SKM-1 treated with dmso at 0.1 percent for 144 hours (cell line): Measurements from ENCODE around the gene ADAM15.
A peak's percentile ranks its signal among the peaks of the same experiment; 100 is the strongest.

Experiments
- DNase-seq: peaks from one replicate; lab custom pipeline; 2025; ENCODE audit not compliant: unreplicated experiment; lab: John Stamatoyannopoulos, UW

Gene ADAM15

GRCh38 chr1:155049651-155050559, 1.2 kb upstream of the ADAM15 start:
- no peak for DNase-seq

- no peak for DNase-seq
Observed at GRCh38 chr1:155051342-155051776, 243 bp downstream of the ADAM15 start.

GRCh38 chr1:155051777-155052398, 772 bp downstream of the ADAM15 start:
- DNase-seq: peak; percentile 32

GRCh38 chr1:155052439-155053395, 1.6 kb downstream of the ADAM15 start:
- DNase-seq: peak; percentile 34

- DNase-seq: no peak
Observed at GRCh38 chr1:155053531-155054105, 2.5 kb downstream of the ADAM15 start.

- DNase-seq: no peak
Observed at GRCh38 chr1:155057104-155057503, 6.0 kb downstream of the ADAM15 start.

- no peak for DNase-seq
Observed at GRCh38 chr1:155057788-155058211, 6.7 kb downstream of the ADAM15 start.

- no peak for DNase-seq
Observed at GRCh38 chr1:155060736-155061135, 9.6 kb downstream of the ADAM15 start.

GRCh38 chr1:155061381-155062150, 10.4 kb downstream of the ADAM15 start:
- peak; percentile 86 for DNase-seq

GRCh38 chr1:155062151-155062686, 11.1 kb downstream of the ADAM15 start:
- DNase-seq: no peak

GRCh38 chr1:155062702-155063411, 11.7 kb downstream of the ADAM15 start:
- DNase-seq: no peak

- DNase-seq: peak; percentile 99
Observed at GRCh38 chr1:155063550-155064110, 12.5 kb downstream of the ADAM15 start, which contains the start of gene EFNA4. Gene EFNA4 (plus strand): TSS chr1:155063740. CDS start chr1:155063824, 84 bp downstream.

- no peak for DNase-seq
Observed at GRCh38 chr1:155064111-155064831, 13.2 kb downstream of the ADAM15 start.

- no peak for DNase-seq
Observed at GRCh38 chr1:155064832-155065429, 13.8 kb downstream of the ADAM15 start.

GRCh38 chr1:155066777-155067176, 15.7 kb downstream of the ADAM15 start:
- DNase-seq: no peak

- no peak for DNase-seq
Observed at GRCh38 chr1:155068599-155068998, 17.5 kb downstream of the ADAM15 start.

- no peak for DNase-seq
Observed at GRCh38 chr1:155069551-155070157, 18.5 kb downstream of the ADAM15 start.
